ENCODE results near the gene GRID1.

- TF ChIP-seq ILK (tag; IDR thresholded peaks at IDR 0.05; ENCODE audit: borderline replicate concordance, low read depth) (no peak), ZHX1 (conservative IDR thresholded peaks at IDR 0.05; ENCODE audit: low read length) (no peak)
Measured at GRCh38 chr10:85659331-85659730, 707.3 kb downstream of the GRID1 start.
